Endodermal cell (in vitro differentiated cells): ENCODE measurements around the gene PINK1. TPM values are rescaled to one million over a fixed set of nuclear protein-coding genes. Genes with fewer than 3 reads are reported as not detected.

Experiments used
- DNase-seq: peaks from one replicate; pipeline ENCODE4 v3.0.0-alpha.2; 2017
- H3K27ac ChIP-seq: 2 replicates; pipeline ENCODE4 v1.5.1; 2013; ENCODE audit warnings: mild to moderate bottlenecking, low read depth, low read length, moderate library complexity
- H3K27me3 ChIP-seq: 2 replicates; pipeline ENCODE4 v1.6.1; 2013; ENCODE audit warnings: mild to moderate bottlenecking, low read length, moderate library complexity; ENCODE audit not compliant: insufficient read depth, control insufficient read depth, poor library complexity, severe bottlenecking
- H3K36me3 ChIP-seq: 2 replicates; pipeline ENCODE4 v1.7.0; 2013; ENCODE audit warnings: mild to moderate bottlenecking, low read length, moderate library complexity; ENCODE audit not compliant: control insufficient read depth, insufficient read depth
- H3K4me1 ChIP-seq: one replicate; pipeline ENCODE4 v1.7.0; 2013; ENCODE audit warnings: low read length; ENCODE audit not compliant: control insufficient read depth, insufficient read depth
- H3K4me3 ChIP-seq: 2 replicates; pipeline ENCODE4 v1.5.1; 2013; ENCODE audit warnings: mild to moderate bottlenecking, low read length, moderate library complexity
- H3K9ac ChIP-seq: 2 replicates; pipeline ENCODE4 v1.6.1; 2013; ENCODE audit warnings: mild to moderate bottlenecking, low read length, moderate library complexity; ENCODE audit not compliant: poor library complexity, severe bottlenecking; ENCODE audit errors: extremely low read depth
- H3K9me3 ChIP-seq: 2 replicates; pipeline ENCODE4 v1.6.1; 2013; ENCODE audit warnings: mild to moderate bottlenecking, low read length, moderate library complexity; ENCODE audit not compliant: control insufficient read depth
- H3K27ac Mint-ChIP-seq: 2 replicates; pipeline ENCODE4 v1.8.0; 2020; ENCODE audit warnings: mixed read lengths
- H3K27me3 Mint-ChIP-seq: 2 replicates; pipeline ENCODE4 v1.8.0; 2021; ENCODE audit warnings: mild to moderate bottlenecking, mixed read lengths; ENCODE audit not compliant: insufficient read depth
- H3K36me3 Mint-ChIP-seq: 2 replicates; pipeline ENCODE4 v1.8.0; 2020; ENCODE audit warnings: low read depth, mixed read lengths
- H3K4me1 Mint-ChIP-seq: 2 replicates; pipeline ENCODE4 v1.8.0; 2020; ENCODE audit warnings: mixed read lengths
- H3K4me3 Mint-ChIP-seq: 2 replicates; pipeline ENCODE4 v1.8.0; 2020; ENCODE audit warnings: mild to moderate bottlenecking, moderate library complexity, mixed read lengths
- H3K9me3 Mint-ChIP-seq: 2 replicates; pipeline ENCODE4 v1.8.0; 2020; ENCODE audit warnings: mild to moderate bottlenecking, mixed read lengths
- WGBS, 2 experiments: methylation state at CpG; one replicate each; pipeline versions ENCODE4 v1.1.5 to v1.1.7; 2013; ENCODE audit warnings: missing lambda C conversion rate in 2 of 2, mixed read lengths in 1 of 2; ENCODE audit not compliant: insufficient coverage in 1 of 2, insufficient read length in 1 of 2; 5-methylcytosine and 5-hydroxymethylcytosine counted together
- total RNA-seq, 2 donors: library from RNA; stranded (reverse); fragmentation: NEBNext Ultra II Directional in 1 of 2; extraction: Animal tissue kit (Norgen Biotek cat#: 25700) in 1 of 2; gene quantifications; 2 replicates in 1 of 2; 3 replicates in 1 of 2; pipeline ENCODE4 v1.2.1, GENCODE V29; 2021
- TF ChIP-seq, protein P1 (sequence below): fragments of 200-600 bp; sonication (generic); conservative IDR thresholded peaks from 2 replicates; pipeline ENCODE4 v1.5.0; 2021; ENCODE audit warnings: antibody characterized with exemption, mild to moderate bottlenecking

The PINK1 gene
- total RNA-seq, 2 donors from 2014 or later, result 26.3 to 27.7 TPM

- TF ChIP-seq, protein P1, sequence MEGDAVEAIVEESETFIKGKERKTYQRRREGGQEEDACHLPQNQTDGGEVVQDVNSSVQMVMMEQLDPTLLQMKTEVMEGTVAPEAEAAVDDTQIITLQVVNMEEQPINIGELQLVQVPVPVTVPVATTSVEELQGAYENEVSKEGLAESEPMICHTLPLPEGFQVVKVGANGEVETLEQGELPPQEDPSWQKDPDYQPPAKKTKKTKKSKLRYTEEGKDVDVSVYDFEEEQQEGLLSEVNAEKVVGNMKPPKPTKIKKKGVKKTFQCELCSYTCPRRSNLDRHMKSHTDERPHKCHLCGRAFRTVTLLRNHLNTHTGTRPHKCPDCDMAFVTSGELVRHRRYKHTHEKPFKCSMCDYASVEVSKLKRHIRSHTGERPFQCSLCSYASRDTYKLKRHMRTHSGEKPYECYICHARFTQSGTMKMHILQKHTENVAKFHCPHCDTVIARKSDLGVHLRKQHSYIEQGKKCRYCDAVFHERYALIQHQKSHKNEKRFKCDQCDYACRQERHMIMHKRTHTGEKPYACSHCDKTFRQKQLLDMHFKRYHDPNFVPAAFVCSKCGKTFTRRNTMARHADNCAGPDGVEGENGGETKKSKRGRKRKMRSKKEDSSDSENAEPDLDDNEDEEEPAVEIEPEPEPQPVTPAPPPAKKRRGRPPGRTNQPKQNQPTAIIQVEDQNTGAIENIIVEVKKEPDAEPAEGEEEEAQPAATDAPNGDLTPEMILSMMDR, result no peak
- no peak overlapping the region for H3K27ac ChIP-seq
- DNase-seq, result peak; percentile 33
- peaks cover 24% of the 10 kb centered on the region for H3K4me1 Mint-ChIP-seq
- WGBS, 2 experiments, result 94 to 100% methylated on average over 10 to 12 of the region's 12 CpGs
- H3K9me3 Mint-ChIP-seq, result peaks cover 1% of the 10 kb centered on the region
- H3K27ac Mint-ChIP-seq, result no peak overlapping the region
- no peaks in the 10 kb centered on the region for H3K4me1 ChIP-seq
- peaks cover 6% of the 10 kb centered on the region for H3K36me3 ChIP-seq
- no peak overlapping the region for H3K4me3 ChIP-seq
- peaks cover 8% of the 10 kb centered on the region for H3K36me3 Mint-ChIP-seq
- H3K4me3 Mint-ChIP-seq, result no peak overlapping the region
- H3K9me3 ChIP-seq, result no peaks in the 10 kb centered on the region
- H3K9ac ChIP-seq, result no peak overlapping the region
- H3K27me3 Mint-ChIP-seq, result no peaks in the 10 kb centered on the region
- H3K27me3 ChIP-seq, result no peaks in the 10 kb centered on the region
Measured at GRCh38 chr1:20663969-20664715, 30.9 kb downstream of the PINK1 start.

DNA sequence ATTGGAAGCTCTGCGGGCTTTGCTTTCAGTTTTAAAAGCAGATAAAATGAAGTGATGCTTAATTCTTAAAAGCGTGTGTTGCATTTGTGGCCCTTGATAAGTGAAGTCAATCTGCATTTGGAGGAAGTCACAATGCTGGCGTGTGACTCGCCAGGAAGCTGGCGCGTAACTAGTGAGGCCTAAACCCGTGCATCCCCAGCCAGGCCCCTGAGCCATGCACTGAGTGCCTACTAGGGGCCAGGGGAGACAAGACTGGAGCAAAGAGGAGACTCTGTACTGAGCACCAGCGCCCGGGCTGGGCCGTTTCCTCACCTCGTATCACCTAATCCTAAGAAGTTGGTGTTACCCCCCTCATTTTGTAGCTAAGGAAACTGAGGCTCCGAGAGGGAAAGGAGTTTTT is 32.5 kb downstream of the PINK1 start:
- Mint-ChIP-seq H3K27ac (no peak overlapping the region), H3K9me3 (peaks cover 1% of the 10 kb centered on the region)
- WGBS, 2 experiments, result 90 to 96% methylated on average over 12 of the region's 12 CpGs

DNA sequence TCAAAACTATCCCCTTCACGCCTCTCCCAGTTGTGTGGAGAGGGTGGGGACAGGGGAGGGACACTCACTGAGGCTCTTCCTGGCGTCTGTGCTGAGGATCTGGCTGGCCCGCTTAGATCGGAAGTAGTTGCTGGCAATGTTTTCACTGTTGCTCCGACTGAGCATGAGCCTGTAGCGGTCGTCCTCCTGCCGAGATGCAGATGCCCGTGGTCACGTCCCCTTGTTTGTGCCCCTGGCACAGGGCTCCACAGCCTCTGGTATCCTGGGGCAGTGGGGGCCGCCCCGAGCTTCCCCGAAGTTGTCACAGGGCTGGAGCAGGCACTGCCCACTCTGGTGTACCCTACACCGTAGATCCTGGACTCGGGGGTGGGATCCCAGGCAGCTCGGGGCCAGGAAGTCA is 32.9 kb downstream of the PINK1 start:
- WGBS, 2 experiments, result 84 to 95% methylated on average over 10 to 16 of the region's 16 CpGs
- Mint-ChIP-seq H3K4me3 (no peak overlapping the region), H3K27me3 (no peaks in the 10 kb centered on the region), H3K4me1 (peaks cover 11% of the 10 kb centered on the region), H3K36me3 (peaks cover under 1% of the 10 kb centered on the region), H3K27ac (no peak overlapping the region), H3K9me3 (peaks cover 1% of the 10 kb centered on the region)
- Histone ChIP-seq H3K27ac (no peak overlapping the region), H3K4me3 (no peak overlapping the region), H3K27me3 (no peaks in the 10 kb centered on the region), H3K9me3 (no peaks in the 10 kb centered on the region), H3K36me3 (no peaks in the 10 kb centered on the region), H3K9ac (no peak overlapping the region), H3K4me1 (no peaks in the 10 kb centered on the region)
- no peak for DNase-seq
- TF ChIP-seq, protein P1, result no peak

More for the DNA sequence above, 32.5 kb downstream of the PINK1 start:
- H3K27ac ChIP-seq, result no peak overlapping the region
- Mint-ChIP-seq H3K27me3 (no peaks in the 10 kb centered on the region), H3K4me3 (no peak overlapping the region), H3K4me1 (peaks cover 11% of the 10 kb centered on the region), H3K36me3 (peaks cover 1% of the 10 kb centered on the region)
- H3K9me3 ChIP-seq, result no peaks in the 10 kb centered on the region
- H3K9ac ChIP-seq, result no peak overlapping the region
- no peaks in the 10 kb centered on the region for H3K27me3 ChIP-seq
- H3K4me3 ChIP-seq, result no peak overlapping the region
- DNase-seq, result no peak
- no peaks in the 10 kb centered on the region for H3K36me3 ChIP-seq
- TF ChIP-seq, protein P1, result no peak
- no peaks in the 10 kb centered on the region for H3K4me1 ChIP-seq
